Measurements from ENCODE around the gene ALKBH7.
"Not testable (repeated sequence)": the region's sequence is repeated elsewhere in the genome, so short reads cannot be mapped to it uniquely, and the experiment has no call there.

Gene ALKBH7, protein sequence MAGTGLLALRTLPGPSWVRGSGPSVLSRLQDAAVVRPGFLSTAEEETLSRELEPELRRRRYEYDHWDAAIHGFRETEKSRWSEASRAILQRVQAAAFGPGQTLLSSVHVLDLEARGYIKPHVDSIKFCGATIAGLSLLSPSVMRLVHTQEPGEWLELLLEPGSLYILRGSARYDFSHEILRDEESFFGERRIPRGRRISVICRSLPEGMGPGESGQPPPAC

DNA sequence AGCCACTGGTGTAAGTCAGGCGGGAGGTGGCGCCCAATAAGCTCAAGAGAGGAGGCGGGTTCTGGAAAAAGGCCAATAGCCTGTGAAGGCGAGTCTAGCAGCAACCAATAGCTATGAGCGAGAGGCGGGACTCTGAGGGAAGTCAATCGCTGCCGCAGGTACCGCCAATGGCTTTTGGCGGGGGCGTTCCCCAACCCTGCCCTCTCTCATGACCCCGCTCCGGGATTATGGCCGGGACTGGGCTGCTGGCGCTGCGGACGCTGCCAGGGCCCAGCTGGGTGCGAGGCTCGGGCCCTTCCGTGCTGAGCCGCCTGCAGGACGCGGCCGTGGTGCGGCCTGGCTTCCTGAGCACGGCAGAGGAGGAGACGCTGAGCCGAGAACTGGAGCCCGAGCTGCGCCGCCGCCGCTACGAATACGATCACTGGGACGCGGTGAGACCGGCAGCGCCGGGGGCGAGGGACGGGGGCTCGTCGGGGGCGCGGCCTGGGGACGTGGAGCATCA lies at the start of gene ALKBH7:
Gene ALKBH7, plus strand, starts transcription at position 201 of the 502 bp plus-strand sequence. Its CDS starts 27 bp downstream, at position 228.
- peak; percentile 87 for DNase-seq (ENCODE audit: low read depth)

DNA sequence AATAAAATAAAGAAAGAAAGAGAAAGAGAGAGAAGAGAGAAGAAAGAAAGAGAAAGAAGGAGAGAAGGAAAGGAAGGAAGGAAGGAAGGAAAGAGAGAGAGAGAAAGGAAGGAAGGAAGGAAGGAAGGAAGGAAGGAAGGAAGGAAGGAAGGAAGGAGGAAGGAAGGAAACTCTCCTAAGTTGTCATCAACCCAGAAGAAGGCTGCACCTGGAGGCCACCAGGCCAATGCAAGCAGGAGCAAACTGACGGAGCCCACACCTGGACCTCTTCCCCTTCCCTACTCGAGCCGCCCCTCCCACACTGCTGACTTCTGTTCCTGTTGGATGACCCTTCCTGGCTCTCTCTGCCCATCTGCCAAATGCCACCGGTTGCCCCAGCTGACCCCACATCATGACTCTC lies 47.8 kb upstream of the ALKBH7 start:
- no peak for DNase-seq (ENCODE audit: low read depth)

DNA sequence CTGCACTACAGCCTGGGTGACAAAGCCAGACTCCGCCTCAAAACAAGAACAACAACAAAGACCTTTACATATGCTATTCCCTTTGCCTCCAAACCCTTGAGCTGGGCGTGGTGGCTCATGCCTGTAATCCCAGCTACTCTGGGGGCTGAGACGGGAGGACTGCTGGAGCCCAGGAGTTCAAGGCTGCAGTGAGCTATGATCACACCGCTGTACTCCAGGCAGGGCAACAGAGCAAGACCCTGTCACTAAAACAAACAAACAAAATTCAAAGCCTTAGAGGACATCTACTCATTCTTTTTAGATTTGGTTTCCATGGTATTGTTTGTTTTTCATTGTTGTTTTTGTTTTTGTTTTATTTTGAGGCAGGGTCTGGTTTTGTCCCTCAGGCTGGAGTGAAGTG lies 47.0 kb upstream of the ALKBH7 start:
- no peak for DNase-seq (ENCODE audit: low read depth)

DNA sequence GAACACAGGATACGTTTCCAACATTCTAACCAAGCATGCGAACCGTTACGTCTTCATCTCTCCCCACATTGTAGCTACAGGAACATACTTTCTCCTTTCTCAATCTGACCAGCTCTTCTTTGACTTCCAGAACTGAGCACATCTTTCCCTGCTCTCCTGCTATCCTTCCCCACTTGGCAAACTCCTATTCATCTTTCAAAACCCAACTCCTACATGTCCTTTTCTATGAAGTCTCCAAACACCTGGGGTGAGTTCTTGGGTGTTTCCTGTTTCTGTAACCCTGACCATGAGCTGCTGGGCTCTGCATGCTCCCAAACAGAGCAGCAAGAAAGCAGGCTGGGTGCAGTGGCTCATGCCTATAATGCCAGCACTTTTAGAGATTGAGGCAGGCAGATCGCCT lies 45.8 kb upstream of the ALKBH7 start:
- no peak for DNase-seq (ENCODE audit: low read depth)

DNA sequence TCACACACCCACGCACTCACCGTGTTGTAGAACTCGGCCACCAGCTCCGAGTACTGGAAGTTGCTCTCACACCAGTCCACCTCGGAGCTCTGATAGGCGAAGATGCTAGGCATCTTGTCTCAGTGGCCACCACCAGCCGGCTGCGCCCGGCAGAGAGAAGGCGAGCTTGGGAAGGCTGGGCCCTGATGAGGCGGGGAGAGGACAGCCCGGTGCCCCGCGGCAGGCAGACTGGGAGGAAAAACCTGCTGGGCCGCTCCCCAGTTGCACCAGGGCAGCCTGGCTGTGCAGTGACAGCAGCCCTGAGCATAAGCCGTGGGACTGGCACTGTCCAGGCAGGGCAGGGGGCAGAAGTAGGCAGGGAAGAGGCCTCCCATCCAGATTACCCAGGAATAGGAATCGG lies 39.2 kb upstream of the ALKBH7 start, which contains the start of gene ACER1:
Gene ACER1, minus strand, starts transcription at position 174 of the 400 bp plus-strand sequence. Its CDS starts 61 bp downstream, at position 113.
- no peak for DNase-seq (ENCODE audit: low read depth)

DNA sequence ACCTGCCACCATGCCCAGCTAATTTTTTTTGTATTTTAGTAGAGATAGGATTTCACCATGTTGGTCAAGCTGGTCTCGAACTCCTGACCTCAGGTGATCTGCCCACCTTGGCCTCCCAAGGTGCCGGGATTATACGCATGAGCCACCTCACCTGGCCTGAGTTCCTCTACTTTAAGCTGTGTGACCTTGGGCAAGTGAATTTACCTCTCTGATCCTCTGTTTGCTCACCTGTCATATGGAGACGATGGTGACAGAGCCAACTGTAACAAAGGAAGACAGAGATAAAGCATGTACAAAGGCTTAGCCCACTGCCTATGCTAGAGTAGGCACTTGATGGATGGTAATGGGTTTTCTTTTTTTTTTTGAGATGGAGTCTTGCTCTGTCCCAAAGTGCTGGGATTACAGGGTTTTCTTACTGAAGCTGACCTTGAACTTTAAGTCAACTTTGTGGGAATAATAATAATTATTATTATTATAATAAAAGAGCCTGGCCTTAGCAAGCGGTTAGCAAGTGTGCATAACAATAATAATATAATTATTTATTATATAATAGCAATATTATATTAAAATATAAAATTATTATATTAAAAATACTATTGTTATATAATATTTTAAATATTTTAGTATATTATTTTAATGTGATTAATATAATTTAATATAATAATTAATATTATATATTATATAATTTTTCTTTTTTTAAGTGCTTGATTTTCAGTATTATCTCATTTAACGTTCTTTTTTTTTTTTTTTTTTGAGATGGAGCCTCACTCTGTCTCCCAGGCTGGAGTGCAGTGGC lies 37.9 kb upstream of the ALKBH7 start:
- no peak for DNase-seq (ENCODE audit: low read depth)

DNA sequence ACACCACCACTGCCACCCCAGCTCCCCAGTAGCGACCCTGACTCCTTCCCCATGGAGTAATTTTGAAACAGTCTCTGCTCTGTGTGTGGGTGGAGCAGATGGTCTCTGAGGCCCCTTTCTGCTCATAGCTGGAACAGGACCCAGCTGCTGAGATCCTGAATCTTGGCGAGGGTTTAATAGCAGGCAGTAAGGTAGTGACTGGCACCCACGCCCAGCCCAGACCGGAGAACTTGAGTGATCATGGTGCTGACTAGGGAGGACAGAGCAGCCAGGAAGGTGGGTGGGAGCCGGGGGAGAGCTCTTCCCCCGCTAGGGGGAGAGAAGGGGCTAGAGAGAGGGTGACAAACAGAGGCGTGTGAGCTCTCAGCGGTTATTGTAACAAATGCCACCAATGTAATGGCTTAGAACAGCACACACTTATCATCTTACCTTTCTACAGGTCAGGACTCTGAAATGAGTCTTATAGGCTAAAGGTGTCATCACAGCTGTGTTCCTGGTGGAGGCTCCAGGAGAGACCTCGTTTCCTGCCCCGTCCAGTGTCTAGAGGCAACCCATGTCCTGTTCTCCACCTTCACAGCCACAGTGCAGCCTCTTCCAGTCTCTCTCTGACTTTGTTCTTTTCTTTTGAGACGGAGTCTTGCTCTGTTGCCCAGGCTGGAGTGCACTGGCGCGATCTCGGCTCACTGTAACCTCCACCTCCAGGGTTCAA lies 31.9 kb upstream of the ALKBH7 start:
- no peak for DNase-seq (ENCODE audit: low read depth)

DNA sequence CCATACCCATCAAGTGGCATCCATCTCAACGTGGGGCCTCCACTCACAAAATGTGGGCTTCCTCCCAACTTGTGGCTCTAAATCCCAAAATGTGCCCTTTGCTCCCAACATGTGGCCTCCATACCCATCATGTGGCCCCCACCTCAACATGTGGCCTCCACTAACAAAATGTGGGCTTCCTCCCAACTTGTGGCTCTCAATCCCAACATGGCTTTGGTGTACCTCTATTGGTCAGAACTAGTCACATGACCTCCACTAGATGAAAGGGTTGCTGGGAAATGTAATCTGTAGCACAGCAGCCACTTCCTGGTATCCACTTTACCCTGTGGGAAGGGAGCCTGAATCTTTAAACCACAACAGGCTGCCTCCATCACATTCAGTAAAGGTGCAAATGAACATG lies 29.1 kb upstream of the ALKBH7 start:
- no peak for DNase-seq (ENCODE audit: low read depth)

DNA sequence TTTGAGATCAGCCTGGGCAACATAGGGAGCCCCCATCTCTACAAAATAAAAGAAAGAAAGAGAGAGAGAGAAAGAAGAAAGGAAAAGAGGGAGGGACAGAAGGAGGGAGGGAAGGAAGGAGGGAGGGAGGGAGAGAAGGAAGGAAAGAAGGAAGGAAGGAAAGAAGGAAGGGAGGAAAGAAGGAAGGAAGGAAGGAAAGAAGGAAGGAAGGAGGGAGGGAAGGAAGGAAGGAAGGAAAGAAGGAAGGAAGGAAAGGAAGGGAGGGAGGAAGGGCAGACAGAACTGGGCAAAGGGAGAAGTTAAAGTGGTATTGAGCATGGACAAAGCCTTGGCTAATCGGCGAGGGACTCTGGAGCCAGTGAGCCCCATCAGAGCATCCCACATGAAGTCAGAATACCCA lies 23.3 kb upstream of the ALKBH7 start:
- DNase-seq (ENCODE audit: low read depth): not testable (repeated sequence)

DNA sequence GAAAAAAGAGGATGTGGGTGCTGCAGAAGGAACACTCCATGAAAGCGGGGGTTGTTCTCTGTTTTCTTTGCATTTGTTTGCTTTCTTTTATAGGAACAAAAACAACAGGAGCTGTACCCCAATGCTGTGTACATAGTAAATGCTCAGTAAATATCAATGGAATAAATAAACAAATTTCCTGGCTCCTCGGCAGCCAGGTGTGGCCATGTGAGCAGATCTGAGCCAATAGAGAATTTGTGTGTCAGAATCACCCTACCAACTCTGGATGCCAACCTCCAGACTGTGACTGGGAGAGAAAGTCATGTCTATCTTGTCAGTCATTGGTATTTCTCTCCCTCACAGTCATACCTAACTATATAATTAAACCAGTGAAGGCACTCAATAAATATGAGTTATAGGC lies 21.9 kb upstream of the ALKBH7 start:
- DNase-seq (ENCODE audit: low read depth): no peak

DNA sequence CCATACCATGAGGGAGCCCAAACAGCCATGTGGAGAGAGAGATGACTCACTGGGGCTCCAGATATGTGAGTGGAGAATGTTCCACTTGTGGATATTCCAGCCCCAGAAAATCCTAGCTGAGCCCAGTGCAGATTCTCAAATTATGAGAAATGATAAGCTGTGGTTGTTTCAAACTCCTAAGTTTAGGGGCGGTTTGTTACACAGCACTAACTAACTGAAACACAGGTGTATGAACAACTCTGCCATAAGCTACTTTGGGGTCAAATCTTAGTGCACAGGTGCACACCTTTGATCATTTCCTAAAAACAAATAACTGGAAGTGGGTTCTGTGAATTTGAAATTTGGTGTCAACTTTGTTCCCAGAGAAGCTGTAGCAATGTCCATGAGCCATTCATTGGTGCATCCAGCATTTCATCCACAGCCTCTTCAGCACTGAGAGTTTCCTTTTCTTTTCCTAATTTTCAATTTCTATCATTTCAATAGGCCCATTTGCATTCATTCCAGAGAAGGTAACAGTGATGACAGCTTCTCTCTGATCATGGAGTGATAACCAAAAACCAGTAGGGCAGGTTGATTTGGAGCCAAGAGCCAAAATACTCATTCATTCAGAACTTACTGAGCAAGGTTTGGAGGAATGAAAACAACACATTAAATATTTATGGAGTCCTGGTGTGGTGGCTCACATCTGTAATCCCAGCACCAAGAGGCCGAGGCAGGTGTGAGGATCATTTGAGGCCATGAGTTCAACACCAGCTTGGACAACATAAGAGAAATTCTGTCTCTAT lies 20.0 kb upstream of the ALKBH7 start:
- no peak for DNase-seq (ENCODE audit: low read depth)

DNA sequence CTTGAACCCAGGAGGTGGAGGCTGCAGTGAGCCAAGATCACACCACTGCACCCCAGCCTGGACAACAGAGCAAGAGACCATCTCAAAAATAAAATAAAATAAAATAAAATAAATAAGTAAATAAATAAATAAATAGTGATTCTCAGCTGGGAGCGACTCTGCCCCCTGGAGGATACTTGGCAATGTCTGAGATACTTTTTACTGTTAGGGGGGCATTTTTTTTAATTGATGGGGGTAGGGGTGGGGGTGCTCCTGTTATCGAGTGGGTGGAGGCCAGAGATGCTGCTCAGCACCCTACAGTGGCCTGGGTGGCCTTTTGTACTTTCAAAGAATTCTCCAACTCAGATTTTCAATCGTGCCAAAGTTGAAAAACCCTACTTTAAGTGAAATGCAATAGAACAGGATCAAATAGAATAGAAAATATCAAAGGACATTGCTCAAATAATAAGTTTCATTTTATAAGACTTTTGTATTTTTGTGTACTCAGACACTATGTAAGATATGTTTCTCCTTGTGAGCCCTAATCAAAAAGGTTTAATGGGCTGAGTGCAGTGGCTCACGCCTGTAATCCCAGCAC lies 18.4 kb upstream of the ALKBH7 start:
- no peak for DNase-seq (ENCODE audit: low read depth)

DNA sequence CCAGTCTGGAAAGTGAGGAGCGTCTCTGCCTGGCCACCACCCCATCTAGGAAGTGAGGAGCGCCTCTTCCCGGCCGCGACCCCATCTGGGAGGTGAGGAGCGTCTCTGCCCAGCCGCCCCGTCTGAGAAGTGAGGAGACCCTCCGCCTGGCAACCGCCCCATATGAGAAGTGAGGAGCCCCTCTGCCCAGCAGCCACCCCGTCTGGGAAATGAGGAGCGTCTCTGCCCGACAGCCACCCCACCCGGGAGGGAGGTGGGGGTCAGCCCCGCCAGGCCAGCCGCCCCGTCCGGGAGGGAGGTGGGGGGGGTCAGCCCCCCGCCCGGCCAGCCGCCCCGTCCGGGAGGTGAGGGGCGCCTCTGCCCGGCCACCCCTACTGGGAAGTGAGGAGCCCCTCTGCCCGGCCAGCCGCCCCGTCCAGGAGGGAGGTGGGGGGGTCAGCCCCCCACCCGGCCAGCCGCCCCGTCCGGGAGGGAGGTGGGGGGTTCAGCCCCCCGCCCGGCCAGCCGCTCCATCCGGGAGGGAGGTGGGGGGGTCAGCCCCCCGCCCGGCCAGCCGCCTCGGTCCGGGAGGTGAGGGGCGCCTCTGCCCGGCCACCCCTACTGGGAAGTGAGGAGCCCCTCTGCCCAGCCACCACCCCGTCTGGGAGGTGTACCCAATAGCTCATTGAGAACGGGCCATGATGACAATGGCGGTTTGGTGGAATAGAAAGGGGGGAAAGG lies 17.1 kb upstream of the ALKBH7 start:
- not testable (repeated sequence) for DNase-seq (ENCODE audit: low read depth)

DNA sequence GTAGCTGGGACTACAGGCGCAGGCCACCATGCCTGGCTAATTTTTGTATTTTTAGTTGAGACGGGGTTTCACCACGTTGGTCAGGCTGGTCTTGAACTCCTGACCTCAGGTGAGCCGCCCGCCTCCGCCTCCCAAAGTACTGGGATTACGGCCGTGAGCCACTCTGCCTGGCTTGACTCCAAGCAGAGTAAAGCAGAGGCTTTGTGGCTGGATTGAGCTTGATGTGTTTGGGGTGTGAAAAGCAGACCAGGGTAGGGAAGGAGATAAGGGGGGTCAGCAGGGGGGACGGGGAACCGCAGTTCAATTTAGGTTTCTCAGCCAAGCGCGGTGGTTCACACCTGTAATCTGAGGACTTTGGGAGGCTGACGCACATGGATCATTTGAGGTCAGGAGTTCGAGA lies 15.4 kb upstream of the ALKBH7 start:
- DNase-seq (ENCODE audit: low read depth): no peak

DNA sequence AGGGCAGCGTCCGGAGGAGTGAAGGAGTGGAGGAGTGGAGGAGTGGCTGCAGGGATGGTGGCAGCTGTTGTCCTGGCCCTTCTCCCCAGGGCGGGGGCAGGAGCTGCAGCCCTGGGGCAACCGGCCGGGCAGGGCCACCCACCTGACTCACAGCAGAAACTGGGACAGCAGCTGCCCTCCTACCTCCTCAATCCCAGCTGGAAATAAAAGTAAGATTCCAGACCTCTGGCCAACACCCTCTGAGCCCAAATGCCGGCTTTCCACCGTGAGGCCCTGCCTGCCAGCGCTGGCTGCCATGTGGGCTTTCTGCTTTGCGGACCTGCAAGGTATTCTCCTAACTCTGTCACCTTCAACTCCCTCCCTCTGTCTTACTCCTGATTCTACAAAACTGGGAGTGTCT lies 14.6 kb upstream of the ALKBH7 start:
- no peak for DNase-seq (ENCODE audit: low read depth)

DNA sequence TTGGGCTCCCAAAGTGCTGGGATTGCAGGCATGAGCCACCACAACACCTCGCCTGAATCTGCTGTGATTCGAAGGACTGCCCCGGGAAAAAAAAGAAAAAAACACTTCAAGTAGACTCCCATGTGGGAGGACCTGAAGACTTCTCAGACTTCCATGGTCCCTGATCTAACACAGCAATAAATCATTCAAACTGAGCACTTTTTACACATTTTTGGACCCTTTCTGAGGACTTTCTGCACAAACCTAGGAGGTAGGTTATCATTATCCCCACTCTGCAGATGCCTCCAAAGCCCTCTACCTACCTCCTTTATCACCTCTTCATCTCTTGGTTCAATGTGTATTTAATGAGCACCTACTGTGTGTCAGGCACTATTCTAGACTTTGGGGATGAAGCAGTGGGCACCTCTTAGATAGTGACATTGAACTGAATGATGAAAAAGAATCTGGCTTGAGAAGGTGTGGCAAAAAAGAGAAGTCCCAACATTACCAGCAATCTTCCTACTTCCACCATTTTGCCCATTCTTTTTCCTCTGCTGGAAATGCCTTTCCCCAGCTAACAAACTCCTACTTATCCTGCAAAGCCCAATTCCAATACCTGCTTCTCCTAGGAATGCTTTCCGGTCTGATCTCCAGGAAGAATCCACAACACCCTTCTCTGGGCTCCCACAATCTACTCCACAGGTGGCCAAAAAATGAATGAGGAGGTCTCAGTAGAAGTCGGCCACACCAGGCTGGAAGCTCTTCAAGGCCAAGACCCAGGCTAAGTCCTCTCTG lies 12.8 kb upstream of the ALKBH7 start:
- DNase-seq (ENCODE audit: low read depth): no peak

DNA sequence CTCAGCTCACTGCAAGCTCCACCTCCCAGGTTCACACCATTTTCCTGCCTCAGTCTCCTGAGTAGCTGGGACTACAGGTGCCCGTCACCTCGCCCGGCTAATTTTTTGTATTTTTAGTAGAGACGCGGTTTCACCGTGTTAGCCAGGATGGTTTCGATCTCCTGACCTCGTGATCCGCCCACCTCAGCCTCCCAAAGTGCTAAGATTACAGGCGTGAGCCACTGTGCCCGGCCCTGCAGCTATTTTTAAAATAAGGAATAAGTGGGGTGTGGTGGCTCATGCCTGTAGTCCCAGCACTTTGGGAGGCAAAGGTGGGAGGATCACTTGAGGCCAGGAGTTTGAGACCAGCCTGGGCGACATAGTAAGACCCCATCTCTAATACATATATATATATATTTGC lies 12.1 kb upstream of the ALKBH7 start:
- DNase-seq (ENCODE audit: low read depth): not testable (repeated sequence)

DNA sequence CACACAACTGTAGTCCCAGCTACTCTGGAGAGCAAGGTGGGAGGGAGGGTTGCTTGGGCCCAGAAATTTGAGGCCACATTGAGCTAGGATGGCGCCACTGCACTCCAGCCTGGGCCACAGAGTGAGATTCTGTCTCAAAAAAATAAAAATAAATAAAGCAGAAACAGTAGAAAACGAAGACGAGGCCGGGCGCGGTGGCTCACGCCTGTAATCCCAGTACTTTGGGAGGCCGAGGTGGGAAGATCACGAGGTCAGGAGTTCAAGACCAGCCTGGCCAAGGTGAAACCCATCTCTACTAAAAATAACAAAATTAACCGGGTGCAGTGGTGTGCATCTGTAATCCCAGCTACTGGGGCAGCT lies 11.8 kb upstream of the ALKBH7 start:
- not testable (repeated sequence) for DNase-seq (ENCODE audit: low read depth)

DNA sequence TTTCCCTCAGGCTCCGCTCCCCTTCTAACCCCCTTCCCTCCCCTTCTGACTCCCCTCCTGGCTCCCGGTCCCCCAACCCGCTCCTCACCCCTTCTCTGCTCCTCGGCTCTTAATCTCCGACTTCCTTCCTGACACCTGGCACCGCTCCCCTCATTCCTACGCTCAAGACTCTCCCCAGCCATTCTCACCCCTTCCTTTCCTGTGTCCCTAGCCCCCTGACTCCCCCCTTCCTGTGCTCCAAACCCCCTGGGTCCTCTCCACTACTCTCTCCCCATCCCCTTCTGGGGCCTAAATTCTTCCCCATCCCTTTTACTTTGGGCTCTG lies 10.6 kb upstream of the ALKBH7 start:
- DNase-seq (ENCODE audit: low read depth): no peak

DNA sequence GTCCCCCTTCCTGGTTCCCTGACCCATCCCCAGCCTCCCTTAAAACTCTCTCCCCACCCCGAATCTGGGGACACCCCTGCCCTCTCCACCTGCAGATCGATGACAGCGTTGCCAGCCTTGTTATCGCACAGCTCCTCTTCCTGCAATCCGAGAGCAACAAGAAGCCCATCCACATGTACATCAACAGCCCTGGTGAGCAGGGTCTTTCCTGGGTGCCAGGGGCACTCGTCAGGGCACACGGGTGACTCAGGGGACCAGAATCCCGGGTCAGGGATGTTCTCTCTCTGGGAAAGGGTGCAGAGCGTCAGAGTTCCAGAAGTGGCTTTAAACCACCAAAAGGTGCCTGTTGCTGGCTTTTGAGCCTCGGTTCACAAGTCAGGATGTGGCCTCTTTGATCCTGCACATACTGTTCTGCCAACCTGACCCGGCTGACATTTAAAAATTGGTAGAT lies 10.2 kb upstream of the ALKBH7 start:
- no peak for DNase-seq (ENCODE audit: low read depth)

Measured in stimulated activated CD8-positive, alpha-beta memory T cell treated with anti-CD3 and anti-CD28 coated beads, Interleukin-7, amount 100 ng/mL, for 24 hours (primary cell).